Muscle layer of colon (tissue), 2 donors: ENCODE measurements around the gene PTPRZ1.

Source experiments
- H3K27ac ChIP-seq: one replicate; pipeline ENCODE4 v1.7.0; 2013; ENCODE audit warnings: low read depth, mild to moderate bottlenecking, low read length, moderate library complexity
- H3K27me3 ChIP-seq, 2 donors: one replicate each; pipeline ENCODE4 v1.7.0; 2013; ENCODE audit warnings: low read length in 2 of 2, mild to moderate bottlenecking in 2 of 2; ENCODE audit not compliant: insufficient read depth in 2 of 2, control insufficient read depth in 1 of 2
- H3K36me3 ChIP-seq: one replicate; pipeline ENCODE4 v1.7.0; 2013; ENCODE audit warnings: mild to moderate bottlenecking, low read length; ENCODE audit not compliant: insufficient read depth
- H3K4me1 ChIP-seq: one replicate; pipeline ENCODE4 v1.7.0; 2013; ENCODE audit warnings: mild to moderate bottlenecking, low read length; ENCODE audit not compliant: insufficient read depth
- H3K4me3 ChIP-seq, 2 donors: one replicate each; pipeline ENCODE4 v1.7.0; 2013; ENCODE audit warnings: low read length in 2 of 2, low read depth in 1 of 2, mild to moderate bottlenecking in 1 of 2, moderate library complexity in 1 of 2
- H3K9ac ChIP-seq: one replicate; pipeline ENCODE4 v1.7.0; 2013; ENCODE audit warnings: low read length
- H3K9me3 ChIP-seq: one replicate; pipeline ENCODE4 v1.7.0; 2013; ENCODE audit warnings: mild to moderate bottlenecking, low read length
- donor health status: abdominal sarcoma.
- donor health status: Adenocarcinoma of cecum.

The PTPRZ1 gene

GRCh38 chr7:121872831-121873288 is at the start of gene PTPRZ1:
Gene PTPRZ1 (plus strand): TSS chr7:121873161. CDS start chr7:121873500, 339 bp downstream.
- Histone ChIP-seq H3K4me1 (no peaks in the 10 kb centered on the region), H3K27me3 (peaks cover 0 to 24% of the 10 kb centered on the region in 2 donors), H3K27ac (no peak within 1 kb of the TSS)

GRCh38 chr7:121824276-121824675 is 48.7 kb upstream of the PTPRZ1 start:
- Histone ChIP-seq H3K9me3 (no peaks in the 10 kb centered on the region), H3K27me3 (no peaks in the 10 kb centered on the region), H3K9ac (no peak overlapping the region), H3K4me3 (no peak overlapping the region), H3K36me3 (no peaks in the 10 kb centered on the region), H3K27ac (no peak overlapping the region), H3K4me1 (no peaks in the 10 kb centered on the region)

More at GRCh38 chr7:121872831-121873288, at the start of gene PTPRZ1:
- Histone ChIP-seq H3K4me3 (peak within 1 kb of the TSS; percentile 51 to 58), H3K36me3 (no peaks in the 10 kb centered on the region), H3K9ac (no peak within 1 kb of the TSS), H3K9me3 (no peaks in the 10 kb centered on the region)

- no peaks in the 10 kb centered on the region for H3K9me3 ChIP-seq
- H3K27me3 ChIP-seq, result no peaks in the 10 kb centered on the region
- H3K4me1 ChIP-seq, result peaks cover 5% of the 10 kb centered on the region
- no peak overlapping the region for H3K9ac ChIP-seq
- H3K4me3 ChIP-seq, result no peak overlapping the region
- no peaks in the 10 kb centered on the region for H3K36me3 ChIP-seq
- no peak overlapping the region for H3K27ac ChIP-seq
Measured at GRCh38 chr7:121831351-121831750, 41.6 kb upstream of the PTPRZ1 start.

GRCh38 chr7:121831801-121832200 is 41.2 kb upstream of the PTPRZ1 start:
- no peaks in the 10 kb centered on the region for H3K9me3 ChIP-seq
- H3K27me3 ChIP-seq, result no peaks in the 10 kb centered on the region
- H3K4me3 ChIP-seq, result no peak overlapping the region
- no peaks in the 10 kb centered on the region for H3K36me3 ChIP-seq
- peaks cover 5% of the 10 kb centered on the region for H3K4me1 ChIP-seq
- H3K27ac ChIP-seq, result no peak overlapping the region
- H3K9ac ChIP-seq, result no peak overlapping the region

- Histone ChIP-seq H3K27me3 (no peaks in the 10 kb centered on the region), H3K4me3 (no peak overlapping the region), H3K36me3 (no peaks in the 10 kb centered on the region), H3K9ac (no peak overlapping the region), H3K4me1 (peaks cover 5% of the 10 kb centered on the region), H3K9me3 (no peaks in the 10 kb centered on the region), H3K27ac (no peak overlapping the region)
Measured at GRCh38 chr7:121832347-121832746, 40.6 kb upstream of the PTPRZ1 start.

- Histone ChIP-seq H3K9ac (no peak overlapping the region), H3K36me3 (no peaks in the 10 kb centered on the region), H3K27me3 (no peaks in the 10 kb centered on the region), H3K4me3 (no peak overlapping the region), H3K27ac (no peak overlapping the region), H3K4me1 (peaks cover 5% of the 10 kb centered on the region), H3K9me3 (no peaks in the 10 kb centered on the region)
Measured at GRCh38 chr7:121833991-121834390, 39.0 kb upstream of the PTPRZ1 start.

GRCh38 chr7:121837462-121837861 is 35.5 kb upstream of the PTPRZ1 start:
- H3K4me1 ChIP-seq, result peaks cover 2% of the 10 kb centered on the region
- no peak overlapping the region for H3K27ac ChIP-seq
- H3K27me3 ChIP-seq, result no peaks in the 10 kb centered on the region
- H3K4me3 ChIP-seq, result no peak overlapping the region
- H3K36me3 ChIP-seq, result no peaks in the 10 kb centered on the region
- no peaks in the 10 kb centered on the region for H3K9me3 ChIP-seq
- no peak overlapping the region for H3K9ac ChIP-seq

- Histone ChIP-seq H3K27me3 (no peaks in the 10 kb centered on the region), H3K4me3 (no peak overlapping the region), H3K9ac (no peak overlapping the region), H3K9me3 (no peaks in the 10 kb centered on the region), H3K4me1 (no peaks in the 10 kb centered on the region), H3K36me3 (no peaks in the 10 kb centered on the region), H3K27ac (no peak overlapping the region)
Measured at GRCh38 chr7:121847041-121847440, 25.9 kb upstream of the PTPRZ1 start.

- no peak overlapping the region for H3K4me3 ChIP-seq
- no peak overlapping the region for H3K27ac ChIP-seq
- no peaks in the 10 kb centered on the region for H3K4me1 ChIP-seq
- H3K9ac ChIP-seq, result no peak overlapping the region
- no peaks in the 10 kb centered on the region for H3K9me3 ChIP-seq
- H3K36me3 ChIP-seq, result no peaks in the 10 kb centered on the region
- no peaks in the 10 kb centered on the region for H3K27me3 ChIP-seq
Measured at GRCh38 chr7:121853307-121853706, 19.7 kb upstream of the PTPRZ1 start.

GRCh38 chr7:121860953-121861352 is 12.0 kb upstream of the PTPRZ1 start:
- Histone ChIP-seq H3K4me3 (no peak overlapping the region), H3K4me1 (no peaks in the 10 kb centered on the region), H3K27ac (no peak overlapping the region), H3K36me3 (no peaks in the 10 kb centered on the region), H3K27me3 (no peaks in the 10 kb centered on the region), H3K9ac (no peak overlapping the region), H3K9me3 (no peaks in the 10 kb centered on the region)

- Histone ChIP-seq H3K4me1 (no peaks in the 10 kb centered on the region), H3K36me3 (no peaks in the 10 kb centered on the region), H3K9ac (no peak overlapping the region), H3K9me3 (no peaks in the 10 kb centered on the region), H3K27me3 (no peaks in the 10 kb centered on the region), H3K27ac (no peak overlapping the region), H3K4me3 (no peak overlapping the region)
Measured at GRCh38 chr7:121862591-121862990, 10.4 kb upstream of the PTPRZ1 start.

- no peaks in the 10 kb centered on the region for H3K36me3 ChIP-seq
- H3K27me3 ChIP-seq, result peaks cover 0 to 24% of the 10 kb centered on the region in 2 donors
- no peak overlapping the region for H3K9ac ChIP-seq
- H3K4me1 ChIP-seq, result no peaks in the 10 kb centered on the region
- no peak overlapping the region for H3K4me3 ChIP-seq
- H3K9me3 ChIP-seq, result no peaks in the 10 kb centered on the region
- no peak overlapping the region for H3K27ac ChIP-seq
Measured at GRCh38 chr7:121871188-121871587, 1.8 kb upstream of the PTPRZ1 start.
